GM21825 (cell line): ENCODE measurements around the gene SLC2A3.
"Not testable (repeated sequence)": the region's sequence is repeated elsewhere in the genome, so short reads cannot be mapped to it uniquely, and the experiment has no call there.

ENCODE experiments used
- ATAC-seq: cut with Tn5 transposase; IDR thresholded peaks from one replicate; pipeline ENCODE4 v1.9.1; 2021; ENCODE audit warnings: mild to moderate bottlenecking, moderate library complexity; ENCODE audit not compliant: unreplicated experiment

Gene SLC2A3

DNA sequence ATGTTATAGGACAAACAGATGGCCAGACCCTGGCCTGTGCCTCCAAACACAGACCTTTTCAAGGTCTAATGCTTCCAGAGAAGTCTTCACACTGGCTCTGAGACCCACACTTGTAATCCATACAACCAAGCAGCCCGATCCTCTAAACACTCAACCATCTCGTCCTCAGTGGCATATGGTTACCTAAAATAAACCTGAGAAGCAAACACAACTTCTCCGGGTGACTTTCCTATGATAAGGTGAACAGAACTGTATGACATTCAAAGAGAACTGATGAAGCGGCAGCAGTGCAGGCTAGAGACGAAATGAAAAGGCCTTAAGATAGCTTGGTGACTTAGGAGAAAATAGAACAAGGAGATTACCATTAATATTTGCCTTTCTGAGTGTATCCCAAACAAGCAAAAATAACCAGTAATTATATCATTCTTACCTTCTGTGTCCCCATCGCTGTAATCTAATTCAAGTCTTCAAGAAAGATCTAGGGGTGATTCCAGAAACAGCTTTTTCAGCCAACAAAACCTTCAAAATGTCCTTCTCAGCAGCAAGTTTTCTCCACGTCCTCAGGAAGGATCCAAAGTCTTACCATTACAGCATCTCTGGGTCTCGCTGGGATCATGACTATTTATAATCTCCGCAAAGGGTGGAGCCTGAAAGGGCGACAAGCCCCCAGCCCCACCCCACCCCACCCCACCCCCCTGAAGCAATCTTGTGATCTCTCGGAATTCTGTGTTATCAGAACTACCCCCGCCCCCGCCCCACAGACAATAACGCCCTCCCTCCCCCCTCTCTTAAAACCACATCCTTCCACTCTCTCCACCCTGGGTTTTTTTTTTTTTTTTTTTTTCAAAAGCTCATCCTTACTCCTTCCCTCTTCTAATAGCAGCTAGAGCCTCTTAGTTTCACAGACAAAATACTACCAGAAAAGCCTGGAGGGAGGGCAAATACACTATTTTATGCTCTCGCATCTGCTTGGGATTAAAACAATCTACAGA is at the start of gene SLC2A3:
Gene SLC2A3, minus strand, starts transcription at position 598 of the 992 bp plus-strand sequence. Its CDS starts 153 bp downstream, at position 445.
- ATAC-seq, result peak; percentile 55

DNA sequence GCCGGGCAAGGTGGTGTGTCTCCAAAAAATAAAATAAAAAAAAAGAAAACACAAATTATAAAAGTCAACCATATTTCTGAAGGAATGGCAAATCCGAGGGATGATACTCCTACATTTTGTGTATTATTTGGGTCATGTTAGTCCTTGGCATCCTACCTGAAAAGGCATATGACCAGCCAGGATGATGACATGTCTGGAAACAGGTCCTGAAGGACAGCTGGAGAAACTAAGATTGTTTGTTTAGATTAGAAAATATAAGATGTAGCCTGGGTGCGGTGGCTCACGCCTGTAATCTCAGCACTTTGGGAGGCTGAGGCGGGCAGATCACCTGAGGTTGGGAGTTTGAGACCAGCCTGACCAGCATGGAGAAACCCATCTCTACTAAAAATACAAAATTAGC is 48.9 kb upstream of the SLC2A3 start:
- ATAC-seq, result no peak

- ATAC-seq, result not testable (repeated sequence)
Observed at GRCh38 chr12:7983460-7983859, 47.5 kb upstream of the SLC2A3 start.

GRCh38 chr12:7983019-7983418 is 47.0 kb upstream of the SLC2A3 start:
- ATAC-seq, result not testable (repeated sequence)

DNA sequence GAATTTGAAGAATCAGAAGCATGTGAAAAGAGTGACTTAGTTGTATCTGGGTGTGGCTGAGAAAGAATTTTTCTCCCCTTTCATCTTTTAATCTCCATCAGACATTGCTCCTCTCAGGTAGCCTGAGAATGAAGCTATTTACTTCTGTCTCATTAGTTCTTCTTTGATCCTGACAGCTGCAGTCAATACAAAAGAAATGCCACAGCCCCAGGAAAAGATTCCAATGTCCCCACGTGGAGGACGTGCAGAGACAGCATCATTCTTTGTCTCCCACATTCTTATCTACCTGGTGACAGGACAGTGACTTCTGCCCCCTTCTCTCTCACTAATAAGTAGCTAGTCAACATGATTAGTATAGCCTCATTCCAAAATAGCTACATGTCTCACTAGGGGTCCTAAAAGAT is 46.3 kb upstream of the SLC2A3 start:
- not testable (repeated sequence) for ATAC-seq

DNA sequence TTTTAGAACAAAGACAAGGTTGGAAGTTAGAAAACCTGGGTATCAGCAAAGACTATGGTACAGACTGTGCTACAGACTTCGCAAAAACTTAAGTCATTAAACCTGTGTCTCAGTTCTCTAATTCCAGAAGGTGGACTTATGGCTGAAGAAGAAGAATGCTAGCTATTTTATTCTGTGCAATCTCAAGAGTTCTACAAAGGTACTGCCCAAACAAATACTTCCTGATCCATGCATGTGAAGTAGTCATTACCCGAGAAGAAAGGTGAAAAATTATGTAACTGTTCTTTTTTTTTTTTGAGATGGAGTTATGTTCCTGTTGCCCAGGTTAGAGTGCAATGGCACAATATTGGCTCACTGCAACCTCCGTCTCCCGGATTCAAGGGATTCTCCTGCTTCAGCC is 45.5 kb upstream of the SLC2A3 start:
- ATAC-seq, result no peak

DNA sequence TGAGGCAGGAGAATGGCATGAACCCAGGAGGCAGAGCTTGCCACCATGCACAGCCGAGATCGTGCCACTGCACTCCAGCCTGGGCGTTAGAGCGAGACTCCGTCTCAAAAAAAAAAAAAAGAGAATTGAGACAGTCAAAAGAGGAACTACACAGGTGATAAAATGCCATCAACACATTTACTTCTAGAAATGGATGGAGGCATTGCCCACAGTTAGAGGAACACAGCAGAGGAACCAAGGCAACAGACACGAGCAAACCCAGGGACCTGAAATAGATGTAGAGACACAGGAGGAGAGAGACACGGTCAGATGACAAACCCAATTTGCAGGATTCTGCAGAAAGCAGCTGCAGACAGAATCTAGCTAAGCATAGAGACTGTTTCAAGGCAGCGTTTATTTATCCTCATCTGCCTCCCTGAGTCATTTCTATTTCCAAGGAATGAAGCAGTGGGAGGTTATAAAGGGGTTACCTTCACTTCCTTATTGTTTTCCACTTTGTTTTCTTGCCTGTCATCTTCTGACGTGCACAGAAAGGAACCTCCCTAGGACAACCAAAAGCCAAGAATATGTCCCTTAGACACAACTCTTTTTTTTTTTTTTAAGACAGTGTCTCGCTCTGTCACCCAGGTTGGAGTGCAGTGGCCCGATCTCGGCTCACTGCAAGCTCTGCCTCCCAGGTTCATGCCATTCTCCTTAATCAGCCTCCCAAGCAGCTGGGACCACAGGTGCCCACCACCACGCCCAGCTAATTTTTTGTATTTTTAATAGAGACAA is 41.6 kb upstream of the SLC2A3 start:
- ATAC-seq, result peak; percentile 69

DNA sequence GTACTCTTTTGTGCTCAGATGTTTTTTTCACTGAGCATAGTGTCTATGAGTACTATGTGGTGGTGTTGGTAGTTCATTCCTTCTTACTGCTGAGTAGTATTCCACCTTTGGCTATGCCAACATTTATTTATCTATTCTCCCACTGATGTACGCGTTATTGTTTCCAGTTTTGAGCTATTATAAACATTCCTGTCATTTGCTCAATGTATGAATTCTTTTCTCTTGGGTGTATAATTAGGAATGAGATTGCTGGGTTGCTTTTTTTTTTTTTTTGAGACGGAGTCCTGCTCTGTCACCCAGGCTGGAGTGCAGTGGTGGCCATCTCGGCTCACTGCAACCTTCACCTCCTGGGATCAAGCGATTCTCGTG is 37.5 kb upstream of the SLC2A3 start:
- no peak for ATAC-seq

DNA sequence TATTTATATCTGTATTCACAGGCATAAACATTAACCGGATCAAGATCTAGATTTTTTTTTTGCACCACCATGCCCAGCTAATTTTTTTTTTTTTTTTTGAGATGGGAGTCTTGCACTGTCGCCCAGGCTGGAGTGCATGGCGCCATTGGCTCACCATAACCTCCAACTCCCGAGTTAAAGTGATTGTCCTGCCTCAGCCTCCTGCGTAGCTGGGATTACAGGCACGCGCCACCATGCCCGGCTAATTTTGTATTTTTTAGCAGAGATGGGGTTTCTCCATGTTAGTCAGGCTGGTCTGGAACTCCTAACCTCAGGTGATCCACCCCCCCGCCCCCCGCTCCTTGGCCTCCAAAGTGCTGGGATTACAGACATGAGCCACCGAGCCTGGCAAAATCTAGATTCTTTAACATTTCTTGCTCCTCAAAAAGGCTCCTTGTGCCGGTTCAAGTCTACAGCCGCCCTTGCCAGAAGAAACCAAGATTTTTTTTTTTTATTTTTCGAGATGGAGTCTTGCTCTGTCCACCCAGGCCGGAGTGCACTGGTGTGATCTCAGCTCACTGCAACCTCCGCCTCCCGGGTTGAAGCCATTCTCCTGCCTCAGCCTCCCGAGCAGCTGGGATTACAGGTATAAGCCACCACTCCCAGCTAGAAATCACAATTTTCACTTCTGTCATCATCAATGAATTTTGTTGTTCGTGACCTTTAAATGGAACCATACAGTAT is 36.9 kb upstream of the SLC2A3 start:
- no peak for ATAC-seq

- ATAC-seq, result not testable (repeated sequence)
Observed at GRCh38 chr12:7972269-7972668, 36.3 kb upstream of the SLC2A3 start.

- not testable (repeated sequence) for ATAC-seq
Observed at GRCh38 chr12:7971765-7972164, 35.8 kb upstream of the SLC2A3 start.

DNA sequence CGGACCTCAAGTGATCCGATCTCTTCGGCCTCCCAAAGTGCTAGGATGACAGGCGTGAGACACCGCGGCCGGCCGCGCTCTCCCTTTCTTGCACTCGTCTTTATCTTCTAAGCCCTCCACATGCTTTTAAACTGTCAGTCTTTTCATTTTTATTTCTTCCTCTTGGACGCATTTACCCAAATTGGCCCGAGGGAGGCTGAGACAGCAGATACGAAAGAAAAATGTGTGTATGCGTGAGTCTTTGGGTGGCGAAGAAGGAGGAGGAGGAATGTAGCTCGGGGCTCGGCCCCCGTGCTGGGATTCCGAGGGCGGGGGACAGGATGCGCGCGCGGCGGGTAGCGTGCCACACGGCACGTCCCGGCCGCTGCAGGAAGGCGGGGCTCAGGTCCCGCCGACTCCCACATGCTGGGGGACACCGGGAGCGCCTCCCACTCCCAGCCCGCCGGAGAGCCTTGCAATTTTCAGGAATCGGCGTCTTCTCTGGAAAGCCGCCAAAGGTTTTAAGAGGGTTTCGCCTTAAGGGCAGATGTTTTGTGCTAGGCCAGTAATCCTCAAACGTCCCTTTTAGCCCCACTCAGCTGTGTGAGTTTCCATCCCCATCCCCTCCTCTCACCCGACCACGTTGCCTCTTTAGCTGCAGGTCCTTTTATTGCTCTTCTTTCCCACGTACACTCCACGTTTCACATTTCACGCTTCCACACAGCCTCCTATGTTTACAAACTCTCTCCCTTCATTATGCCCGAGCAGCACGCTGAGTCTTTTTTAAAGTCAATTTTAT is 34.7 kb upstream of the SLC2A3 start:
- ATAC-seq, result peak; percentile 88

DNA sequence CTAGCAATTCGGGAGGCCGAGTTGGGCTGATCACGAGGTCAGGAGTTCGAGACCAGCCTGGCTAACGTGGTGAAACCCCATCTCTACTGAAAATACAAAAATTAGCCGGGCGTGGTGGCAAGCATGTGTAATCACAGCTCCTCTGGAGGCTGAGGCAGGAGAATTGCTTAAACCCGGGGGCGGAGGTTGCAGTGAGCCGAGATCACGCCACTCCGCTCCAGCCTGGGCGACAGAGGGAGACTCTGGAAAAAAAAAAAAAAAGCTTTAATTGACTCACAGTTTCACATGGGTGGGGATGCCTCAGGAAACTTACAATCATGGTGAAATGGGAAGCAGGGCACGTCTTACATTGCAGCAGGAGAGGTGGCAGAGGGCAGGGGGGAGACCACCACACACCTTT is 30.6 kb upstream of the SLC2A3 start:
- ATAC-seq, result no peak

- ATAC-seq, result not testable (repeated sequence)
Observed at GRCh38 chr12:7964669-7965068, 28.7 kb upstream of the SLC2A3 start.

- no peak for ATAC-seq
Observed at GRCh38 chr12:7961395-7962178, 25.6 kb upstream of the SLC2A3 start.

DNA sequence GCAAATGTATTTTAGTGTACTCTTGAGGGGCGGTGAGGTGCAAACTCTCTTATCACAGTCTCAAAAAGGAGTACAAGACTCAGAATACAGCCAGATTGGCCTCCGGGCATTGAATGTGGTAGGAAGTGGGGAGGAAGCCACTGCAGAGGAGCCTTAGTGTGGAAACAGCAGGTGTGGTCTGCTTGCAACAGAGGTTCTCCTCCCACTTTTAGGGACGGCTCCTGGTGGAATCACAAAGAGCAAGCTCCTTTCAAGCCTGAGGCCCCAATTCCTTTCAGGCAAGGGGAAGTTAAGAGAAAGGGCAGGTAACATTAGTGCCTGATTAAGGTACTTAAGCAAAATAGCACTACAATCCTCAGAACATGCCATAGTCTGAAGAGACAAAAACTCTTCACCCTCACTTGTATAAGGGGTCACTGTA is 23.7 kb upstream of the SLC2A3 start:
- ATAC-seq, result peak; percentile 46

- ATAC-seq, result no peak
Observed at GRCh38 chr12:7959278-7959677, 23.3 kb upstream of the SLC2A3 start.

GRCh38 chr12:7954877-7955276 is 18.9 kb upstream of the SLC2A3 start:
- not testable (repeated sequence) for ATAC-seq

- ATAC-seq, result not testable (repeated sequence)
Observed at GRCh38 chr12:7954418-7954817, 18.4 kb upstream of the SLC2A3 start.
